ENCODE results near the gene IQCK. TPM values are rescaled to one million over a fixed set of nuclear protein-coding genes. Genes with fewer than 3 reads are reported as not detected.

Gene IQCK
- total and polyA plus RNA-seq, 2 donors (not counting 3 experiments of a cell fraction or from before 2014, with no cell fraction given): 17.2 to 18.1 TPM

GRCh38 chr16:19872179-19872863 is 154.2 kb downstream of the IQCK start:
- H3K9me1 ChIP-seq (replicated peaks; ENCODE audit: control insufficient read depth, extremely low read depth, insufficient read depth, low read length): no peaks in the 10 kb centered on the region
- no peaks in the 10 kb centered on the region for H3K9me3 ChIP-seq (replicated peaks; ENCODE audit: control insufficient read depth, insufficient read depth, low read length)
- peaks cover 0 to 7% of the 10 kb centered on the region in 2 experiments for H3K36me3 ChIP-seq (ENCODE audit: control insufficient read depth in 2 of 2, extremely low read depth in 1 of 2, insufficient read depth in 2 of 2, low read length in 2 of 2)
- no peak overlapping the region for H3K27ac ChIP-seq (ENCODE audit: insufficient read depth, low read depth, low read length)
- CTCF ChIA-PET: interaction anchor here (1.5 kb wide), 1 partner anchor 68 kb away, joined by 4 read pairs; no protein-coding TSS in a partner anchor
- no peak overlapping the region for H2AFZ ChIP-seq (ENCODE audit: low read depth, low read length)
- no peak overlapping the region for H3K9ac ChIP-seq (replicated peaks; ENCODE audit: extremely low read depth, insufficient read depth, low read length)
- H3K79me2 ChIP-seq (ENCODE audit: control insufficient read depth, insufficient read depth, low read length): no peaks in the 10 kb centered on the region
- POLR2A ChIA-PET: no interaction called here
- DNase-seq (ENCODE audit: low read depth, low spot score) (no peak), FAIRE-seq (no peak)
- H3K27me3 ChIP-seq (ENCODE audit: control insufficient read depth in 2 of 2, insufficient read depth in 2 of 2, low read length in 2 of 2): no peaks in the 10 kb centered on the region
- no peak for TF ChIP-seq POLR2A (IDR thresholded peaks at IDR 0.05; ENCODE audit: low read depth, low read length)
- TF ChIP-seq EZH2 (IDR thresholded peaks at IDR 0.05; ENCODE audit: borderline replicate concordance, low read depth, low read length, severe bottlenecking): no peak
- TF ChIP-seq MAX (IDR thresholded peaks at IDR 0.05; ENCODE audit: insufficient read depth, insufficient read length): no peak
- TF ChIP-seq MYC (IDR thresholded peaks at IDR 0.05; ENCODE audit: low read depth, low read length): no peak
- no peak for TF ChIP-seq POLR2AphosphoS5 (IDR thresholded peaks at IDR 0.05; ENCODE audit: insufficient read depth, low read depth, low read length)
- no peak for TF ChIP-seq FOS (IDR thresholded peaks at IDR 0.05; ENCODE audit: borderline replicate concordance, insufficient read depth, low read length)
- TF ChIP-seq GATA2 (IDR thresholded peaks at IDR 0.05; ENCODE audit: insufficient read depth, insufficient read length, low read depth, low read length): no peak
- TF ChIP-seq CTCF (IDR thresholded peaks at IDR 0.05; ENCODE audit: extremely low read depth in 1 of 2, insufficient read depth in 1 of 2, low read depth in 1 of 2, low read length in 2 of 2): no peak
- TF ChIP-seq JUN (IDR thresholded peaks at IDR 0.05; ENCODE audit: borderline replicate concordance, insufficient read depth, insufficient read length, low read depth): no peak
- no peak overlapping the region for H3K4me2 ChIP-seq (ENCODE audit: insufficient read depth, low read length)
- intact Hi-C loops (cut with micrococcal nuclease) (no loop called here), dilution Hi-C loops (cut with MboI; ENCODE audit: extremely low pct_ligation_motif_present, low sequenced_read_pairs) (no loop called here)
- H3K4me1 ChIP-seq (ENCODE audit: control insufficient read depth, extremely low read depth, insufficient read depth, low read length): no peaks in the 10 kb centered on the region
- H3K4me3 ChIP-seq (replicated peaks in 1 of 3; ENCODE audit: insufficient read depth in 1 of 3, low read depth in 1 of 3, low read length in 3 of 3): no peak overlapping the region
- H4K20me1 ChIP-seq (replicated peaks; ENCODE audit: control insufficient read depth, extremely low read depth, insufficient read depth, low read length): no peaks in the 10 kb centered on the region
- no TSS peak for BruUV-seq (replicated peaks)

Measured in endothelial cell of umbilical vein (primary cell).